Smooth muscle cell (in vitro differentiated cells): ENCODE data around the gene GFAP. TPM values are rescaled to one million over a fixed set of nuclear protein-coding genes. Genes with fewer than 3 reads are reported as not detected.

Experiments used
- DNase-seq: peaks from one replicate; lab custom pipeline; 2025; ENCODE audit not compliant: unreplicated experiment; lab: John Stamatoyannopoulos, UW
- H2AFZ ChIP-seq: fragments of 200-600 bp; sonication (generic); 2 replicates; pipeline ENCODE4 v1.6.0; 2016; ENCODE audit warnings: antibody characterized with exemption, low read depth, mild to moderate bottlenecking
- H3F3A ChIP-seq: fragments of 200-600 bp; sonication (generic); 2 replicates; pipeline ENCODE4 v1.6.0; 2017; ENCODE audit warnings: antibody characterized with exemption, low read depth
- H3K27ac ChIP-seq: fragments of 200-600 bp; sonication (generic); 2 replicates; pipeline ENCODE4 v1.5.1; 2016; ENCODE audit warnings: low read depth, mild to moderate bottlenecking
- H3K27me3 ChIP-seq: fragments of 200-600 bp; sonication (generic); 2 replicates; pipeline ENCODE4 v1.6.1; 2016; ENCODE audit warnings: low read depth, mild to moderate bottlenecking
- H3K36me3 ChIP-seq: fragments of 200-600 bp; sonication (generic); 2 replicates; pipeline ENCODE4 v1.5.1; 2016; ENCODE audit warnings: low read depth
- H3K4me1 ChIP-seq: fragments of 200-600 bp; sonication (generic); 2 replicates; pipeline ENCODE4 v1.5.1; 2016; ENCODE audit warnings: low read depth
- H3K4me2 ChIP-seq: fragments of 200-600 bp; sonication (generic); 2 replicates; pipeline ENCODE4 v1.6.0; 2016; ENCODE audit warnings: mild to moderate bottlenecking
- H3K4me3 ChIP-seq: fragments of 200-600 bp; sonication (generic); 2 replicates; pipeline ENCODE4 v1.5.1; 2016; ENCODE audit warnings: mild to moderate bottlenecking
- H3K79me2 ChIP-seq: fragments of 200-600 bp; sonication (generic); 2 replicates; pipeline ENCODE4 v1.6.0; 2016; ENCODE audit warnings: low read depth, mild to moderate bottlenecking
- H3K9ac ChIP-seq: fragments of 200-600 bp; sonication (generic); 2 replicates; pipeline ENCODE4 v1.6.0; 2016; ENCODE audit warnings: low read depth
- H3K9me3 ChIP-seq: fragments of 200-600 bp; sonication (generic); replicated peaks from 2 replicates; pipeline ENCODE4 v1.5.1; 2016; ENCODE audit warnings: low read depth
- H4K20me1 ChIP-seq: fragments of 200-600 bp; sonication (generic); 2 replicates; pipeline ENCODE4 v1.6.0; 2016; ENCODE audit warnings: low read depth
- WGBS: methylation state at CpG from one replicate; pipeline ENCODE4 v1.1.7; 2016; ENCODE audit warnings: low lambda C conversion rate; 5-methylcytosine and 5-hydroxymethylcytosine counted together
- polyA plus RNA-seq: library from polyadenylated mRNA; unstranded; fragments of >200 nt; fragmentation: Nextera tagmentation; extraction: Ambion mirVana; gene quantifications from 2 replicates; pipeline ENCODE4 v1.2.1, GENCODE V29; 2016
- total RNA-seq: library from RNA; depleted of rRNA; stranded (reverse); fragments of >200 nt; gene quantifications from 2 replicates; pipeline ENCODE4 v1.2.3, GENCODE V29; 2014
- TF ChIP-seq, protein P1 (sequence below): fragments of 200-600 bp; sonication (generic); IDR thresholded peaks from 2 replicates; pipeline ENCODE4 v1.5.1; 2017; ENCODE audit warnings: borderline replicate concordance, mild to moderate bottlenecking, antibody characterized with exemption; ENCODE audit not compliant: insufficient read depth, poor library complexity, severe bottlenecking

GFAP gene
- total and polyA plus RNA-seq, 2 experiments from 2014 or later, result 0.04 to 0.64 TPM

DNA sequence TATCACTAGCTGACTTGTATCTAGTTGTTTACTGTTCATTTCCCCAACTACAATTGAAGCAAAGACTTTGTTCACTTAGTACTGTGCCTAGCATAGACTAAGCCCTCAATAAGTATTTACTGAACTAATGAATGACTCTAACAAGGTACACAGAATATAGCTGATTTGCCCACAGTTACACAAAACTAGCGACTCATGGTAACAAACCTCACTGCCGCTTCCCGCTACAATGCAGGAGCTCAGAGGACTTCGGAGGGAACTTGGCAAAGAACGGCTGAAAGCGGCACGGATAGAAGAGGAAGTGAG is 16.6 kb downstream of the GFAP start:
- TF ChIP-seq, protein P1, sequence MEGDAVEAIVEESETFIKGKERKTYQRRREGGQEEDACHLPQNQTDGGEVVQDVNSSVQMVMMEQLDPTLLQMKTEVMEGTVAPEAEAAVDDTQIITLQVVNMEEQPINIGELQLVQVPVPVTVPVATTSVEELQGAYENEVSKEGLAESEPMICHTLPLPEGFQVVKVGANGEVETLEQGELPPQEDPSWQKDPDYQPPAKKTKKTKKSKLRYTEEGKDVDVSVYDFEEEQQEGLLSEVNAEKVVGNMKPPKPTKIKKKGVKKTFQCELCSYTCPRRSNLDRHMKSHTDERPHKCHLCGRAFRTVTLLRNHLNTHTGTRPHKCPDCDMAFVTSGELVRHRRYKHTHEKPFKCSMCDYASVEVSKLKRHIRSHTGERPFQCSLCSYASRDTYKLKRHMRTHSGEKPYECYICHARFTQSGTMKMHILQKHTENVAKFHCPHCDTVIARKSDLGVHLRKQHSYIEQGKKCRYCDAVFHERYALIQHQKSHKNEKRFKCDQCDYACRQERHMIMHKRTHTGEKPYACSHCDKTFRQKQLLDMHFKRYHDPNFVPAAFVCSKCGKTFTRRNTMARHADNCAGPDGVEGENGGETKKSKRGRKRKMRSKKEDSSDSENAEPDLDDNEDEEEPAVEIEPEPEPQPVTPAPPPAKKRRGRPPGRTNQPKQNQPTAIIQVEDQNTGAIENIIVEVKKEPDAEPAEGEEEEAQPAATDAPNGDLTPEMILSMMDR, result no peak
- Histone ChIP-seq H3K27ac (peak overlapping the region; percentile 99), H4K20me1 (peaks cover 13% of the 10 kb centered on the region), H3K4me2 (peak overlapping the region; percentile 98), H2AFZ (peak overlapping the region; percentile 96), H3K36me3 (no peaks in the 10 kb centered on the region), H3K79me2 (peaks cover 48% of the 10 kb centered on the region), H3K27me3 (no peaks in the 10 kb centered on the region), H3F3A (peaks cover 8% of the 10 kb centered on the region), H3K9me3 (no peaks in the 10 kb centered on the region), H3K9ac (peak overlapping the region; percentile 100), H3K4me3 (peak overlapping the region; percentile 78), H3K4me1 (peaks cover 10% of the 10 kb centered on the region)
- under 1% methylated on average over 7 of the region's 7 CpGs for WGBS
- DNase-seq, result no peak

DNA sequence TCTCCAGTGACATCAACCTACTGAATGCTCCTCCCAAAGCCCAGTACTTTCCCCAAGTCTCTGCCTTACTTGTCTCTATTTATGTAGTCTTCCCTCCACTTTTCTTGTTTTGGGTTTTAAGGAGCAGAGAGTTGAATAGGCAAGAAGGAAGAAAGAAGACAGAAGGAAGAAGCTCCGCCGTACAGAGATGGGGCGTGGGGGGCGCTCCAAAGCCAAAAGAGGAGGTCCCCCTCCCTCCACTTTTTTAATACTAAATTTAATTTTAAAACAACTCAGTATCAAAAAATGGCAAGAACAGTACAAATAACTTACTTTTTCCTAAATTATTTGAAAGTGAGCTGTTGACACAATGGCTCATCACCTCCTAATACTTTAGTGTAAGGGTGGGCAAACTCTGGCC is 20.7 kb downstream of the GFAP start:
- no peak for DNase-seq
- H3K4me1 ChIP-seq, result peaks cover 10% of the 10 kb centered on the region
- no peak overlapping the region for H3K27ac ChIP-seq
- no peak overlapping the region for H2AFZ ChIP-seq
- TF ChIP-seq, protein P1, result no peak
- H3K9me3 ChIP-seq, result no peaks in the 10 kb centered on the region
- no peaks in the 10 kb centered on the region for H3K27me3 ChIP-seq
- no peak overlapping the region for H3K4me3 ChIP-seq
- H3K36me3 ChIP-seq, result peaks cover 6% of the 10 kb centered on the region
- peaks cover 77% of the 10 kb centered on the region for H3K79me2 ChIP-seq
- peaks cover 35% of the 10 kb centered on the region for H4K20me1 ChIP-seq
- H3F3A ChIP-seq, result peaks cover 4% of the 10 kb centered on the region
- 97% methylated on average over 4 of the region's 4 CpGs for WGBS
- no peak overlapping the region for H3K9ac ChIP-seq
- H3K4me2 ChIP-seq, result no peak overlapping the region

DNA sequence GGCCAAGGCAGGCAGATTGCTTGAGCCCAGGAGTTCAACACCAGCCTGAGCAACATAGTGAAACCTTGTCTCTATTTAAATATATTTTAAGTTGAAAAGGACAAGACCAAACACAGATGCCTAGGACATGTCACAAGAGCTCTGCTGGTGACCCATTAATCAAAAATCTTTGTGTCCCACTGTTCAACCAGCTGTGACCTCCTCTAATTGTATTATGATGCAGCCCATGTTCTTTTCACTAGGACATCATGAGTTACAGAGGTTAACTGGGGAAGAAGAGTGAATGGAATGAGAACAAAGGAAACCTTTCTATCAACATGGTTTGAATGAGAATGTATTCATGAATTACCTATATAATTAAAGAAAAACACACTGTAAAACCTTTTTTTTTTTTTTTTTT is 23.1 kb downstream of the GFAP start:
- Histone ChIP-seq H3K4me1 (no peaks in the 10 kb centered on the region), H3K9ac (no peak overlapping the region), H4K20me1 (peaks cover 58% of the 10 kb centered on the region), H3K4me2 (no peak overlapping the region), H2AFZ (no peak overlapping the region), H3F3A (no peaks in the 10 kb centered on the region), H3K9me3 (no peaks in the 10 kb centered on the region), H3K79me2 (peaks cover 65% of the 10 kb centered on the region), H3K4me3 (no peak overlapping the region), H3K27ac (no peak overlapping the region), H3K36me3 (peaks cover 6% of the 10 kb centered on the region), H3K27me3 (no peaks in the 10 kb centered on the region)
- TF ChIP-seq, protein P1, result no peak
- no peak for DNase-seq

DNA sequence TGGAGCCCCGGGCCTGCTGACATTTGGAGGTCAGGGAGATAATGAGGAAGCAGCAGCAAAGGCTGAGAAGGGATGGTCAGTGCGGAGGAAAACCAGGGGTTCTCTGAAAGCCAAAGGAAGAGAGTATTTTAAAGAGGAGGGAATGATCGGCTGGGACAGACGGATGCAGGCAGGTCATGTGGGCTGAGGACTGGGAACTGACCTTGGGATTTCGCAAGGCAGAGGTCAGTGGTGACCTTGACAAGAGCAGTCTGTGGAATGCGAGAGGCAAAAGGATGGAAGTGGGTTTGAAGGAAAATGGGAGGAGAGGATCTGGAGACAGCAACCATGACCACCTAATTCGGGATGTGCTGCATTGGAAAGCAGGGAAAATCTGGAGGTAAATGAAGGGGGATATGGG is 26.3 kb downstream of the GFAP start:
- H3K9ac ChIP-seq, result no peak overlapping the region
- WGBS, result 94% methylated on average over 7 of the region's 7 CpGs
- no peak overlapping the region for H3K27ac ChIP-seq
- H3K4me3 ChIP-seq, result no peak overlapping the region
- H4K20me1 ChIP-seq, result peaks cover 53% of the 10 kb centered on the region
- TF ChIP-seq, protein P1, result no peak
- peaks cover 9% of the 10 kb centered on the region for H3K36me3 ChIP-seq
- no peak for DNase-seq
- no peaks in the 10 kb centered on the region for H3K9me3 ChIP-seq
- no peak overlapping the region for H3K4me2 ChIP-seq
- H3F3A ChIP-seq, result no peaks in the 10 kb centered on the region
- no peaks in the 10 kb centered on the region for H3K27me3 ChIP-seq
- H3K79me2 ChIP-seq, result peaks cover 37% of the 10 kb centered on the region
- H2AFZ ChIP-seq, result no peak overlapping the region
- H3K4me1 ChIP-seq, result no peaks in the 10 kb centered on the region
